ENCODE measurements around the gene SLK. TPM values are rescaled to one million over a fixed set of nuclear protein-coding genes. Genes with fewer than 3 reads are reported as not detected.
A peak's percentile ranks its signal among the peaks of the same experiment; 100 is the strongest.

SLK gene
- total RNA-seq, 1 donor from 2014 or later: 42.7 TPM

GRCh38 chr10:104077663-104078151 is 110.8 kb downstream of the SLK start:
- no peaks in the 10 kb centered on the region for H3K9me3 Mint-ChIP-seq
- no peak overlapping the region for H3K4me3 Mint-ChIP-seq
- H3K36me3 Mint-ChIP-seq: no peaks in the 10 kb centered on the region
- peaks cover 31% of the 10 kb centered on the region for H3F3A ChIP-seq (ENCODE audit: low read depth)
- no peak for DNase-seq (ENCODE audit: low spot score)
- H3K27me3 ChIP-seq: no peaks in the 10 kb centered on the region
- peaks cover 65% of the 10 kb centered on the region for H3K4me1 ChIP-seq
- no peak overlapping the region for H3K4me3 ChIP-seq
- peak overlapping the region; percentile 56 for H3K4me2 ChIP-seq
- no peaks in the 10 kb centered on the region for H3K36me3 ChIP-seq
- H3K9me3 ChIP-seq (ENCODE audit: low read depth): no peaks in the 10 kb centered on the region
- H3K9ac ChIP-seq: no peak overlapping the region
- TF ChIP-seq EZH2phosphoT487 (IDR thresholded peaks at IDR 0.05) (no peak), CTCF (IDR thresholded peaks at IDR 0.05) (no peak), EZH2 (IDR thresholded peaks at IDR 0.05) (no peak)
- H3K4me1 Mint-ChIP-seq: peaks cover 11% of the 10 kb centered on the region
- no peaks in the 10 kb centered on the region for H4K20me1 ChIP-seq (ENCODE audit: low read depth)
- no peak overlapping the region for H3K27ac Mint-ChIP-seq
- no peaks in the 10 kb centered on the region for H3K79me2 ChIP-seq (ENCODE audit: low read depth)
- H2AFZ ChIP-seq (replicated peaks): no peak overlapping the region
- peak overlapping the region; percentile 89 for H3K27ac ChIP-seq
- H3K27me3 Mint-ChIP-seq (ENCODE audit: insufficient read depth, low read depth): no peaks in the 10 kb centered on the region

MicroRNAs within 50 kb of the gene (microRNA counts, 767-probe panel; counts per million panel counts)
- microRNA hsa-miR-936: 460 counts per million, percentile 90 among the panel's probes with 10 or more counts

Small RNAs within 50 kb of the gene (microRNA-seq; reads per million reads assigned to microRNA genes)
- gene MIR936: not detected

Small RNAs within 50 kb of the gene (small RNA-seq; reads per million reads assigned to genes)
- not detected for gene RN7SL524P

Other genes with a start within 250 kb of the SLK start
- 2.3 and 4.7 TPM in 2 replicates for gene SH3PXD2A, start 111.6 kb upstream of the SLK start, total RNA-seq (ENCODE audit: low replicate concordance)
- 26.4 and 32.0 TPM in 2 replicates for gene STN1, start 49.0 kb upstream of the SLK start, total RNA-seq (ENCODE audit: low replicate concordance)
- 1.5 and 2.3 TPM in 2 replicates for gene COL17A1, start 118.7 kb downstream of the SLK start, total RNA-seq (ENCODE audit: low replicate concordance)
- 15.5 and 18.2 TPM in 2 replicates for gene SFR1, start 155.0 kb downstream of the SLK start, total RNA-seq (ENCODE audit: low replicate concordance)

Measured in neural progenitor cell (in vitro differentiated cells).